H1 (cell line): ENCODE data around the gene TXNDC11. TPM values are rescaled to one million over a fixed set of nuclear protein-coding genes. Genes with fewer than 3 reads are reported as not detected.

Experiments used
- CTCF ChIA-PET: fragments of 300-600 bp; sonication (Branson Sonifier 250); formaldehyde crosslinking; loops from one replicate; lab custom pipeline; 2021; ENCODE audit not compliant: partially characterized antibody; lab: Charles Lee
- POLR2A ChIA-PET: fragments of 300-600 bp; sonication (Branson Sonifier 250); formaldehyde crosslinking; loops from one replicate; lab custom pipeline; 2021; ENCODE audit warnings: inconsistent platforms; ENCODE audit not compliant: partially characterized antibody; lab: Charles Lee
- DNase-seq, 2 experiments: peaks; one replicate each; pipeline versions ENCODE4 v3.0.0 to v3.0.0-alpha.2; 2010 to 2022; ENCODE audit warnings: low spot score in 2 of 2, low read depth in 1 of 2, mixed read lengths in 1 of 2
- FAIRE-seq: peaks from 2 replicates; lab custom pipeline; 2011; peaks lifted over from hg19 to GRCh38; lab: Jason Lieb, UNC
- H2AFZ ChIP-seq: 2 replicates; pipeline ENCODE4 v1.8.1; 2012; ENCODE audit warnings: low read length, inconsistent platforms
- H2AK5ac ChIP-seq: 2 replicates; pipeline ENCODE4 v1.6.1; 2013; ENCODE audit warnings: low read depth, low read length
- H2BK120ac ChIP-seq: replicated peaks from 2 replicates; pipeline ENCODE3; 2013; ENCODE audit warnings: low read depth, low read length, inconsistent platforms
- H2BK12ac ChIP-seq: 2 replicates; pipeline ENCODE4 v1.6.1; 2013; ENCODE audit warnings: low read depth, low read length
- H2BK15ac ChIP-seq: 2 replicates; pipeline ENCODE4 v1.6.1; 2013; ENCODE audit warnings: low read length
- H2BK20ac ChIP-seq: 2 replicates; pipeline ENCODE4 v1.6.1; 2013; ENCODE audit warnings: low read length
- H2BK5ac ChIP-seq: 2 replicates; pipeline ENCODE4 v1.6.1; 2013; ENCODE audit warnings: low read depth, low read length
- H3K14ac ChIP-seq: 2 replicates; pipeline ENCODE4 v1.6.1; 2013; ENCODE audit warnings: inconsistent platforms; ENCODE audit not compliant: insufficient read length
- H3K18ac ChIP-seq: 2 replicates; pipeline ENCODE4 v1.6.1; 2013; ENCODE audit warnings: low read length; ENCODE audit errors: extremely low read depth
- H3K23ac ChIP-seq: 2 replicates; pipeline ENCODE4 v1.6.1; 2013; ENCODE audit warnings: inconsistent platforms; ENCODE audit not compliant: insufficient read length
- H3K23me2 ChIP-seq: 2 replicates; pipeline ENCODE4 v1.6.1; 2013; ENCODE audit warnings: low read depth, low read length
- H3K27ac ChIP-seq: 2 replicates; pipeline ENCODE4 v1.6.1; 2011; ENCODE audit warnings: low read depth, low read length, inconsistent platforms
- H3K27me3 ChIP-seq, 4 experiments: replicated peaks in 1 of 4; 1 replicate in 1 of 4; 2 replicates in 3 of 4; pipeline versions ENCODE4 v1.6.1 to v1.8.1; 2011 to 2013; ENCODE audit warnings: low read length in 3 of 4, mild to moderate bottlenecking in 3 of 4, inconsistent platforms in 2 of 4, mixed read lengths in 2 of 4, moderate library complexity in 1 of 4; ENCODE audit not compliant: control insufficient read depth in 3 of 4, insufficient read depth in 3 of 4; ENCODE audit errors: extremely low read depth in 1 of 4
- H3K36me3 ChIP-seq, 4 experiments: 2 replicates each; pipeline versions ENCODE4 v1.6.1 to v1.8.1; 2011 to 2013; ENCODE audit warnings: mild to moderate bottlenecking in 4 of 4, low read length in 3 of 4, moderate library complexity in 2 of 4, control low read depth in 1 of 4, inconsistent platforms in 1 of 4; ENCODE audit not compliant: insufficient read depth in 4 of 4, control insufficient read depth in 2 of 4
- H3K4ac ChIP-seq: replicated peaks from 2 replicates; pipeline ENCODE3; 2013; ENCODE audit warnings: low read length, low read depth, mixed read lengths, inconsistent platforms; ENCODE audit not compliant: insufficient read length
- H3K4me1 ChIP-seq, 4 experiments: replicated peaks in 1 of 4; 1 replicate in 1 of 4; 2 replicates in 3 of 4; pipeline versions ENCODE4 v1.6.1 to v1.8.1; 2011 to 2013; ENCODE audit warnings: low read length in 3 of 4, inconsistent platforms in 2 of 4, mixed read lengths in 1 of 4; ENCODE audit not compliant: insufficient read depth in 4 of 4, control insufficient read depth in 3 of 4
- H3K4me2 ChIP-seq, 2 experiments: 2 replicates each; pipeline versions ENCODE4 v1.6.1 to v1.8.1; 2011 to 2013; ENCODE audit warnings: low read depth in 2 of 2, low read length in 2 of 2, control low read depth in 1 of 2, inconsistent platforms in 1 of 2, mild to moderate bottlenecking in 1 of 2; ENCODE audit not compliant: insufficient read depth in 1 of 2
- H3K4me3 ChIP-seq, 4 experiments: fragments of 200-600, 300-600 bp in 1 of 4; sonication (generic), shearing (Covaris generic), sonication (Bioruptor Twin) in 1 of 4; 2 replicates each; pipeline versions ENCODE4 v1.5.1 to v1.8.1; 2011 to 2016; ENCODE audit warnings: low read length in 4 of 4, low read depth in 3 of 4, control low read depth in 2 of 4, inconsistent platforms in 2 of 4, mild to moderate bottlenecking in 2 of 4, mixed read lengths in 1 of 4, moderate library complexity in 1 of 4; ENCODE audit not compliant: insufficient read depth in 2 of 4; ENCODE audit errors: extremely low read depth in 1 of 4
- H3K56ac ChIP-seq: replicated peaks from 2 replicates; pipeline ENCODE3; 2013; ENCODE audit warnings: low read depth, mild to moderate bottlenecking, mixed read lengths, low read length, inconsistent platforms; ENCODE audit not compliant: insufficient read length
- H3K79me1 ChIP-seq: 2 replicates; pipeline ENCODE4 v1.6.1; 2013; ENCODE audit warnings: low read depth, low read length, control low read depth
- H3K79me2 ChIP-seq, 2 experiments: 2 replicates each; pipeline versions ENCODE4 v1.6.1 to v1.8.1; 2012 to 2013; ENCODE audit warnings: low read length in 2 of 2, mild to moderate bottlenecking in 2 of 2, inconsistent platforms in 1 of 2; ENCODE audit not compliant: insufficient read depth in 2 of 2, control insufficient read depth in 1 of 2
- H3K9ac ChIP-seq, 4 experiments: replicated peaks in 1 of 4; 1 replicate in 1 of 4; 2 replicates in 3 of 4; pipeline versions ENCODE4 v1.6.1 to v1.8.1; 2011 to 2013; ENCODE audit warnings: low read depth in 3 of 4, low read length in 3 of 4, control low read depth in 2 of 4, mild to moderate bottlenecking in 2 of 4, moderate library complexity in 2 of 4, inconsistent platforms in 1 of 4; ENCODE audit errors: extremely low read depth in 1 of 4
- H3K9me3 ChIP-seq, 2 experiments: 2 replicates each; pipeline versions ENCODE4 v1.6.1 to v1.8.1; 2012 to 2013; ENCODE audit warnings: mild to moderate bottlenecking in 2 of 2, moderate library complexity in 2 of 2, control low read depth in 1 of 2, inconsistent platforms in 1 of 2, low read depth in 1 of 2, low read length in 1 of 2, mixed read lengths in 1 of 2; ENCODE audit not compliant: insufficient read depth in 2 of 2
- H4K20me1 ChIP-seq, 2 experiments: replicated peaks in 1 of 2; 2 replicates each; pipeline versions ENCODE3 to v1.8.1; 2011 to 2013; ENCODE audit warnings: inconsistent platforms in 2 of 2, low read length in 2 of 2, mild to moderate bottlenecking in 1 of 2; ENCODE audit not compliant: insufficient read depth in 2 of 2, control insufficient read depth in 1 of 2
- H4K5ac ChIP-seq: 2 replicates; pipeline ENCODE4 v1.6.1; 2013; ENCODE audit warnings: low read length, low read depth, mixed read lengths, inconsistent platforms; ENCODE audit not compliant: insufficient read length
- H4K8ac ChIP-seq: 2 replicates; pipeline ENCODE4 v1.8.0; 2013; ENCODE audit warnings: mild to moderate bottlenecking, moderate library complexity, low read length, inconsistent platforms; ENCODE audit not compliant: insufficient read depth; ENCODE audit errors: extremely low read depth
- H4K91ac ChIP-seq: replicated peaks from 2 replicates; pipeline ENCODE3; 2013; ENCODE audit warnings: low read length, mixed read lengths, inconsistent platforms; ENCODE audit not compliant: insufficient read length
- CBX5 ChIP-seq: fragments of 300-800, 300-1000 bp; sonication (generic); IDR thresholded peaks from 2 replicates; pipeline ENCODE4 v1.7.1; 2016; ENCODE audit warnings: antibody characterized with exemption, low read length, low read depth
- GTF2F1 ChIP-seq: IDR thresholded peaks from 2 replicates; pipeline ENCODE4 v1.6.1; 2012; ENCODE audit warnings: low read depth, low read length, improper control_type of control experiment, borderline replicate concordance
- HDAC2 ChIP-seq, 2 experiments: fragments of 300-600 bp in 1 of 2; sonication (generic) in 1 of 2; IDR thresholded peaks; 2 replicates each; pipeline ENCODE4 v1.6.1; 2011 to 2012; ENCODE audit warnings: low read depth in 2 of 2, low read length in 2 of 2, mild to moderate bottlenecking in 2 of 2, moderate library complexity in 2 of 2, borderline replicate concordance in 1 of 2, inconsistent platforms in 1 of 2
- KDM5A ChIP-seq: fragments of 200-600 bp; IDR thresholded peaks from 2 replicates; pipeline ENCODE4 v1.7.1; 2012; ENCODE audit warnings: mild to moderate bottlenecking, low read length, inconsistent platforms, mixed read lengths
- RAD21 ChIP-seq, 2 experiments: IDR thresholded peaks in 1 of 2; conservative IDR thresholded peaks in 1 of 2; 2 replicates each; pipeline ENCODE4 v1.6.1; 2011; ENCODE audit warnings: low read depth in 2 of 2, low read length in 2 of 2, improper control_type of control experiment in 1 of 2, inconsistent platforms in 1 of 2, mild to moderate bottlenecking in 1 of 2, moderate library complexity in 1 of 2
- SIX5 ChIP-seq: IDR thresholded peaks from 2 replicates; pipeline ENCODE4 v1.6.1; 2011; ENCODE audit warnings: mild to moderate bottlenecking, low read depth, low read length
- WGBS, 2 experiments: shearing (Covaris generic) in 1 of 2; methylation state at CpG; one replicate each; pipeline versions ENCODE4 v1.1.6 to v1.1.7; 2013 to 2015; ENCODE audit warnings: low lambda C conversion rate in 2 of 2, mixed read lengths in 2 of 2, inconsistent platforms in 1 of 2, low coverage in 1 of 2, missing lambda C conversion rate in 1 of 2; ENCODE audit not compliant: insufficient replicate concordance in 2 of 2, insufficient coverage in 1 of 2, insufficient read length in 1 of 2; ENCODE audit errors: extremely low coverage in 1 of 2, missing lambda C conversion rate in 1 of 2; 5-methylcytosine and 5-hydroxymethylcytosine counted together
- polyA plus RNA-seq, 7 experiments: library from polyadenylated mRNA; depleted of rRNA in 3 of 7; stranded (reverse) in 5 of 7; unstranded in 2 of 7; fragments of >200 nt in 5 of 7; fragments of 200-250 nt in 2 of 7; gene quantifications; 1 replicate in 5 of 7; 2 replicates in 1 of 7; 4 replicates in 1 of 7; pipeline versions ENCODE4 v1.2.1 to v1.2.3, GENCODE V29; 2011 to 2013; ENCODE audit warnings: missing spikeins in 2 of 7, mixed read lengths in 2 of 7
- total RNA-seq: library from RNA; stranded (reverse); fragmentation: NEBNext Ultra II Directional; extraction: Animal tissue kit (Norgen Biotek cat#: 25700); gene quantifications from 2 replicates; pipeline ENCODE4 v1.2.1, GENCODE V29; 2021
- TF ChIP-seq, protein P1 (sequence below): IDR thresholded peaks from 2 replicates; pipeline ENCODE4 v1.6.1; 2012; ENCODE audit warnings: inconsistent platforms

Gene TXNDC11
- total and polyA plus RNA-seq, 2 of the 8 experiments (the other 6 are each of a cell fraction or from before 2014, with no cell fraction given) = 13.5 to 13.8 TPM

DNA sequence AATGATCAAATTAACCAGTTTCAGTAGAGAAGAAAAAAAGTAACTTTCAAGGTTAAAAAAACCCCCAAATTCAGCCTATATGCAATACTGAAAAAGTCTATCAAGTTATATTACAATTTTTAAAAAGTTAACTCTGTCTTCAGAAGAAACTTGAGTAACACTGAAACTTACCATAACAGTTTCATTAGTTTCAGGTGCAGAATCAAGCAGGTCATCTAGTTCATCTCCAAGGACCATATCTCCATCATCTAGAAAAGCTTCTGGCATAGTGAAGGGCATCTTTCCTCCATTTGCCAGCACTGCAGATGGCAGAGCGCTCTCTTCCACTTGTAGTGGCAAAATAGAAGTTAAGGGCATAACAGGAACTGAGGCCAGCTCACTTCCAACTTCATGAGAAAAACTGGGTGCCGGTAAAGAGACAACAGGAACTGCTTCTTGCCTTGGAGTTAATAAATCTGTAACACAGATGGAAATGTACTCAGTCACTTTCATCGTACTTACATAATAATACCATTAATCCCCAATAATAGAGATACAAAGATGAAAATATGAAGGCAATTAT lies 31.5 kb upstream of the TXNDC11 start:
- no peaks in the 10 kb centered on the region for H3K79me2 ChIP-seq
- H3K36me3 ChIP-seq = peaks cover 7 to 67% (median 25%) of the 10 kb centered on the region in 4 experiments; a peak in 7 of 8 replicates
- H3K4me2 ChIP-seq = no peak overlapping the region
- ChIA-PET CTCF (no interaction called here), POLR2A (no interaction called here)
- TF ChIP-seq SIX5 (no peak), GTF2F1 (no peak), CBX5 (no peak), RAD21 (IDR thresholded peaks at IDR 0.05 in 1 of 2, conservative IDR thresholded peaks at IDR 0.05 in 1 of 2; ENCODE audit: low read depth in 2 of 2, low read length in 2 of 2) (no peak), HDAC2 (IDR thresholded peaks at IDR 0.05; ENCODE audit: borderline replicate concordance in 1 of 2, low read depth in 2 of 2, low read length in 2 of 2) (no peak), KDM5A (no peak)
- TF ChIP-seq, protein P1, sequence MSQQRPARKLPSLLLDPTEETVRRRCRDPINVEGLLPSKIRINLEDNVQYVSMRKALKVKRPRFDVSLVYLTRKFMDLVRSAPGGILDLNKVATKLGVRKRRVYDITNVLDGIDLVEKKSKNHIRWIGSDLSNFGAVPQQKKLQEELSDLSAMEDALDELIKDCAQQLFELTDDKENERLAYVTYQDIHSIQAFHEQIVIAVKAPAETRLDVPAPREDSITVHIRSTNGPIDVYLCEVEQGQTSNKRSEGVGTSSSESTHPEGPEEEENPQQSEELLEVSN = no peak
- H3K56ac ChIP-seq = no peak overlapping the region
- DNase-seq (no peak), FAIRE-seq (no peak)
- H2BK20ac ChIP-seq = no peak overlapping the region
- H2AFZ ChIP-seq = no peak overlapping the region
- no peaks in the 10 kb centered on the region for H3K4me1 ChIP-seq
- no peaks in the 10 kb centered on the region for H3K9me3 ChIP-seq
- no peak overlapping the region for H2BK12ac ChIP-seq
- H4K91ac ChIP-seq = no peak overlapping the region
- 95% methylated on average over 3 of the region's 3 CpGs; no CpG with 5 or more reads in 1 of the 2 experiments for WGBS, 2 experiments
- no peak overlapping the region for H4K8ac ChIP-seq
- no peaks in the 10 kb centered on the region; the same call in 1 of the 2 replicates for H3K79me1 ChIP-seq
- H3K27ac ChIP-seq = no peak overlapping the region
- H4K5ac ChIP-seq = no peak overlapping the region
- no peak overlapping the region for H3K4me3 ChIP-seq
- H2BK15ac ChIP-seq = no peak overlapping the region
- H3K27me3 ChIP-seq = no peaks in the 10 kb centered on the region
- no peak overlapping the region for H3K14ac ChIP-seq
- H2BK5ac ChIP-seq = no peak overlapping the region
- H3K18ac ChIP-seq = no peak overlapping the region
- peaks cover 0 to 1% of the 10 kb centered on the region in 2 experiments for H4K20me1 ChIP-seq
- no peak overlapping the region for H2BK120ac ChIP-seq
- no peaks in the 10 kb centered on the region for H3K23me2 ChIP-seq
- H3K23ac ChIP-seq = no peak overlapping the region
- no peak overlapping the region for H3K4ac ChIP-seq
- no peak overlapping the region for H3K9ac ChIP-seq
- no peak overlapping the region for H2AK5ac ChIP-seq
